Caco-2 (cell line): ENCODE measurements around the gene HIGD2A. TPM values are rescaled to one million over a fixed set of nuclear protein-coding genes. Genes with fewer than 3 reads are reported as not detected.
A peak's percentile ranks its signal among the peaks of the same experiment; 100 is the strongest.

Experiments used
- BruUV-seq: library from RNA; stranded (reverse); fragments of 400-500 nt; replicated peaks from 2 replicates; lab custom pipeline; 2021; lab: Mats Ljungman, UMichigan
- CTCF ChIA-PET: fragments of 300-600 bp; sonication (Branson Sonifier 250); formaldehyde crosslinking; loops from one replicate; lab custom pipeline; 2022; ENCODE audit warnings: antibody characterized with exemption; lab: Charles Lee
- POLR2A ChIA-PET: fragments of 300-600 bp; sonication (Branson Sonifier 250); formaldehyde crosslinking; loops from one replicate; lab custom pipeline; 2022; ENCODE audit warnings: antibody characterized with exemption; lab: Charles Lee
- DNase-seq, 2 experiments: peaks; one replicate each; pipeline versions ENCODE4 v3.0.0 to v3.0.0-alpha.2; 2020 to 2022
- H3K27me3 ChIP-seq: replicated peaks from 2 replicates; pipeline ENCODE4 v1.6.0; 2011; ENCODE audit warnings: low read length; ENCODE audit not compliant: control insufficient read depth, insufficient read depth
- H3K36me3 ChIP-seq: 2 replicates; pipeline ENCODE4 v1.5.1; 2011; ENCODE audit warnings: low read length; ENCODE audit not compliant: control insufficient read depth, insufficient read depth
- H3K4me1 ChIP-seq: fragments of 250-450 bp; sonication (Bioruptor Pico); 2 replicates; pipeline ENCODE4 v1.5.1; 2020; ENCODE audit warnings: mild to moderate bottlenecking
- H3K4me3 ChIP-seq: 2 replicates; pipeline ENCODE4 v1.5.1; 2011; ENCODE audit warnings: low read depth, mild to moderate bottlenecking, control low read depth, low read length
- H3K9me3 ChIP-seq: fragments of 250-450 bp; sonication (Bioruptor Pico); 2 replicates; pipeline ENCODE4 v1.5.1; 2020; ENCODE audit warnings: mild to moderate bottlenecking, moderate library complexity
- H3K27ac Mint-ChIP-seq: one replicate; pipeline ENCODE4 v1.8.0; 2022; ENCODE audit warnings: mixed read lengths; ENCODE audit not compliant: unreplicated experiment
- H3K27me3 Mint-ChIP-seq: one replicate; pipeline ENCODE4 v1.8.0; 2022; ENCODE audit warnings: mixed read lengths; ENCODE audit not compliant: insufficient read depth, unreplicated experiment
- H3K36me3 Mint-ChIP-seq: one replicate; pipeline ENCODE4 v1.8.0; 2022; ENCODE audit warnings: mild to moderate bottlenecking, mixed read lengths; ENCODE audit not compliant: insufficient read depth, unreplicated experiment
- H3K4me1 Mint-ChIP-seq: one replicate; pipeline ENCODE4 v1.8.0; 2022; ENCODE audit warnings: low read depth, mixed read lengths; ENCODE audit not compliant: unreplicated experiment
- H3K4me3 Mint-ChIP-seq: one replicate; pipeline ENCODE4 v1.8.0; 2022; ENCODE audit warnings: mild to moderate bottlenecking, moderate library complexity, mixed read lengths; ENCODE audit not compliant: unreplicated experiment
- H3K9me3 Mint-ChIP-seq: one replicate; pipeline ENCODE4 v1.8.0; 2022; ENCODE audit warnings: mixed read lengths; ENCODE audit not compliant: unreplicated experiment
- CTCF ChIP-seq, 2 experiments: fragments of 200-600 bp in 1 of 2; IDR thresholded peaks; 1 replicate in 1 of 2; 2 replicates in 1 of 2; pipeline versions ENCODE4 v1.5.1 to v1.8.0; 2011 to 2022; ENCODE audit warnings: antibody characterized with exemption in 1 of 2, control low read depth in 1 of 2, inconsistent platforms in 1 of 2, low read depth in 1 of 2, low read length in 1 of 2, mild to moderate bottlenecking in 1 of 2, moderate library complexity in 1 of 2; ENCODE audit not compliant: insufficient read depth in 1 of 2, severe bottlenecking in 1 of 2, unreplicated experiment in 1 of 2
- intact Hi-C: fragments of 100-400 bp; cut with micrococcal nuclease; formaldehyde crosslinking; loops from one replicate; pipeline ENCODE4 v1.10.0; 2022; ENCODE audit not compliant: unreplicated experiment
- total RNA-seq: library from RNA; stranded (reverse); gene quantifications from 2 replicates; pipeline ENCODE4 v1.2.3, GENCODE V29; 2022

Gene HIGD2A
- total RNA-seq, 1 experiment from 2014 or later = 110 TPM

GRCh38 chr5:176416965-176417364 is 28.4 kb downstream of the HIGD2A start:
- Mint-ChIP-seq H3K36me3 (peaks cover 15% of the 10 kb centered on the region), H3K4me3 (peak overlapping the region; percentile 77), H3K27ac (peak overlapping the region; percentile 30), H3K27me3 (no peaks in the 10 kb centered on the region), H3K4me1 (peaks cover 14% of the 10 kb centered on the region), H3K9me3 (peaks cover 18% of the 10 kb centered on the region)
- H3K4me1 ChIP-seq = peaks cover 23% of the 10 kb centered on the region
- H3K27me3 ChIP-seq = no peaks in the 10 kb centered on the region
- peak overlapping the region; percentile 32 for H3K4me3 ChIP-seq
- ChIA-PET CTCF (interaction anchor here (0.9 to 1.8 kb wide), 7 partner anchors 31 to 687 kb away, joined by 3 to 20 read pairs (median 5); partner anchors contain the start of genes FAF2 and TSPAN17), POLR2A (interaction anchor here (1.0 to 3.7 kb wide), 3 partner anchors 31 to 156 kb away, joined by 3 to 23 read pairs (median 22); partner anchors contain the start of genes FAF2 and RNF44)
- no peaks in the 10 kb centered on the region for H3K36me3 ChIP-seq
- H3K9me3 ChIP-seq = no peaks in the 10 kb centered on the region
- no peak for DNase-seq
- intact Hi-C loops = loop anchor here (1.0 to 10.0 kb wide), 4 partner anchors 31 to 162 kb away; partner anchors contain the start of gene FAF2
- no TSS peak for BruUV-seq
- no peak for TF ChIP-seq CTCF (IDR thresholded peaks at IDR 0.05; ENCODE audit: insufficient read depth in 1 of 2, low read depth in 1 of 2, low read length in 1 of 2, severe bottlenecking in 1 of 2, unreplicated experiment in 1 of 2)

GRCh38 chr5:176418251-176418650 is 29.7 kb downstream of the HIGD2A start:
- Mint-ChIP-seq H3K27ac (peak overlapping the region; percentile 32), H3K4me3 (peak overlapping the region; percentile 12), H3K36me3 (peaks cover 15% of the 10 kb centered on the region), H3K27me3 (no peaks in the 10 kb centered on the region), H3K4me1 (peaks cover 14% of the 10 kb centered on the region), H3K9me3 (peaks cover 18% of the 10 kb centered on the region)
- peaks cover 23% of the 10 kb centered on the region for H3K4me1 ChIP-seq
- no peaks in the 10 kb centered on the region for H3K27me3 ChIP-seq
- POLR2A ChIA-PET = interaction anchor here (3.7 kb wide), 1 partner anchor 30 kb away, joined by 23 read pairs; the partner anchor contains the start of gene FAF2
- intact Hi-C loops = loop anchor here (10.0 kb wide), 1 partner anchor 67 kb away; no protein-coding TSS in a partner anchor
- CTCF ChIA-PET = interaction anchor here (1.2 to 1.5 kb wide), 2 partner anchors 30 to 119 kb away, joined by 3 to 14 read pairs; partner anchors contain the start of genes FAF2 and RNF44
- DNase-seq = peak; percentile 79 to 85
- no peak overlapping the region for H3K4me3 ChIP-seq
- no peaks in the 10 kb centered on the region for H3K36me3 ChIP-seq
- no TSS peak for BruUV-seq
- TF ChIP-seq CTCF (IDR thresholded peaks at IDR 0.05; ENCODE audit: insufficient read depth in 1 of 2, low read depth in 1 of 2, low read length in 1 of 2, severe bottlenecking in 1 of 2, unreplicated experiment in 1 of 2) = no peak
- no peaks in the 10 kb centered on the region for H3K9me3 ChIP-seq

GRCh38 chr5:176420086-176420485 is 31.5 kb downstream of the HIGD2A start:
- Mint-ChIP-seq H3K27me3 (no peaks in the 10 kb centered on the region), H3K36me3 (peaks cover 15% of the 10 kb centered on the region), H3K9me3 (peaks cover 18% of the 10 kb centered on the region), H3K27ac (no peak overlapping the region), H3K4me1 (peaks cover 14% of the 10 kb centered on the region), H3K4me3 (no peak overlapping the region)
- peaks cover 31% of the 10 kb centered on the region for H3K4me1 ChIP-seq
- no peak for TF ChIP-seq CTCF (IDR thresholded peaks at IDR 0.05; ENCODE audit: insufficient read depth in 1 of 2, low read depth in 1 of 2, low read length in 1 of 2, severe bottlenecking in 1 of 2, unreplicated experiment in 1 of 2)
- ChIA-PET CTCF (no interaction called here), POLR2A (no interaction called here)
- BruUV-seq = no TSS peak
- no peak for DNase-seq
- H3K27me3 ChIP-seq = no peaks in the 10 kb centered on the region
- H3K36me3 ChIP-seq = no peaks in the 10 kb centered on the region
- intact Hi-C loops = no loop called here
- no peaks in the 10 kb centered on the region for H3K9me3 ChIP-seq
- H3K4me3 ChIP-seq = no peak overlapping the region
